SK-N-SH (cell line): Measurements from ENCODE around the gene LRP4. TPM values are rescaled to one million over a fixed set of nuclear protein-coding genes. Genes with fewer than 3 reads are reported as not detected.

ENCODE experiments used
- CTCF ChIA-PET: fragments of 300-600, 350-600 bp; formaldehyde crosslinking; extraction: SDS; loops from one replicate; lab custom pipeline; 2021; lab: Yijun Ruan, JAX
- POLR2A ChIA-PET: fragments of 350-600 bp; sonication (Branson Sonifier 250); formaldehyde crosslinking; extraction: SDS; loops from one replicate; lab custom pipeline; 2020; ENCODE audit warnings: antibody characterized with exemption, inconsistent platforms; lab: Yijun Ruan, JAX
- DNase-seq: peaks from one replicate; pipeline ENCODE4 v3.0.0; 2012
- H2AFZ ChIP-seq: fragments of 200-600 bp; sonication (generic); 2 replicates; pipeline ENCODE4 v1.8.1; 2016; ENCODE audit warnings: antibody characterized with exemption, mild to moderate bottlenecking, low read depth
- H3F3A ChIP-seq: fragments of 200-600 bp; sonication (generic); replicated peaks from 2 replicates; pipeline ENCODE3; 2016; ENCODE audit warnings: antibody characterized with exemption, mild to moderate bottlenecking; ENCODE audit not compliant: insufficient read depth
- H3K27ac ChIP-seq, 2 experiments: fragments of 200-500 bp in 1 of 2; fragments of 200-600 bp in 1 of 2; sonication (Bioruptor generic) in 1 of 2; sonication (generic), shearing (Covaris generic) in 1 of 2; 2 replicates each; pipeline versions ENCODE4 v1.5.1 to v1.6.1; 2014 to 2016; ENCODE audit warnings: low read depth in 2 of 2, inconsistent platforms in 1 of 2, low read length in 1 of 2, mild to moderate bottlenecking in 1 of 2, mixed read lengths in 1 of 2
- H3K27me3 ChIP-seq: fragments of 200-600 bp; sonication (generic), shearing (Covaris generic); 2 replicates; pipeline ENCODE4 v1.6.1; 2016; ENCODE audit warnings: mixed run types; ENCODE audit not compliant: insufficient read depth
- H3K36me3 ChIP-seq, 2 experiments: fragments of 200-500 bp in 1 of 2; fragments of 200-600 bp in 1 of 2; sonication (Bioruptor generic) in 1 of 2; sonication (generic) in 1 of 2; replicated peaks in 1 of 2; 2 replicates each; pipeline versions ENCODE3 to v1.5.1; 2014 to 2016; ENCODE audit warnings: low read length in 1 of 2, mild to moderate bottlenecking in 1 of 2; ENCODE audit not compliant: insufficient read depth in 2 of 2, control insufficient read depth in 1 of 2
- H3K4me1 ChIP-seq, 2 experiments: fragments of 200-500 bp in 1 of 2; fragments of 200-600 bp in 1 of 2; sonication (Bioruptor generic) in 1 of 2; sonication (generic), shearing (Covaris generic) in 1 of 2; 2 replicates each; pipeline versions ENCODE4 v1.5.1 to v1.6.1; 2014 to 2016; ENCODE audit warnings: low read depth in 1 of 2, low read length in 1 of 2, mixed run types in 1 of 2; ENCODE audit not compliant: insufficient read depth in 2 of 2, control insufficient read depth in 1 of 2
- H3K4me2 ChIP-seq: fragments of 200-600 bp; sonication (generic), shearing (Covaris generic); 2 replicates; pipeline ENCODE4 v1.6.1; 2017; ENCODE audit warnings: mixed run types
- H3K4me3 ChIP-seq, 2 experiments: fragments of 200-500 bp in 1 of 2; fragments of 200-600 bp in 1 of 2; sonication (Bioruptor generic) in 1 of 2; sonication (generic), shearing (Covaris generic) in 1 of 2; 2 replicates each; pipeline versions ENCODE4 v1.5.1 to v1.8.1; 2014 to 2016; ENCODE audit warnings: low read depth in 2 of 2, inconsistent platforms in 1 of 2, low read length in 1 of 2, mild to moderate bottlenecking in 1 of 2, mixed read lengths in 1 of 2, moderate library complexity in 1 of 2
- H3K79me2 ChIP-seq: fragments of 200-600 bp; sonication (generic); 2 replicates; pipeline ENCODE4 v1.8.1; 2017; ENCODE audit warnings: mild to moderate bottlenecking; ENCODE audit not compliant: insufficient read depth
- H3K9ac ChIP-seq: fragments of 200-600 bp; sonication (generic); 2 replicates; pipeline ENCODE4 v1.6.1; 2017; ENCODE audit warnings: mixed run types
- H3K9me2 ChIP-seq: fragments of 200-600 bp; sonication (generic); 2 replicates; pipeline ENCODE4 v1.6.1; 2017; ENCODE audit warnings: mixed run types
- H3K9me3 ChIP-seq: fragments of 200-600 bp; sonication (generic); 2 replicates; pipeline ENCODE4 v1.6.1; 2017; ENCODE audit warnings: mixed run types, mild to moderate bottlenecking, moderate library complexity
- H4K20me1 ChIP-seq: fragments of 200-600 bp; sonication (generic); 2 replicates; pipeline ENCODE4 v1.6.1; 2017; ENCODE audit warnings: mild to moderate bottlenecking, mixed run types; ENCODE audit not compliant: insufficient read depth
- CHD2 ChIP-seq: fragments of 150-350 bp; IDR thresholded peaks from 2 replicates; pipeline ENCODE4 v1.6.1; 2018; ENCODE audit warnings: low read length; ENCODE audit not compliant: partially characterized antibody
- CTCF ChIP-seq: fragments of 200-600 bp; sonication (generic); IDR thresholded peaks from 2 replicates; pipeline ENCODE4 v1.6.1; 2017; ENCODE audit warnings: antibody characterized with exemption, mild to moderate bottlenecking, moderate library complexity
- ELF1 ChIP-seq: IDR thresholded peaks from 2 replicates; pipeline ENCODE4 v1.4.0; 2012
- EZH2phosphoT487 ChIP-seq: fragments of 200-600 bp; sonication (generic); IDR thresholded peaks from 2 replicates; pipeline ENCODE4 v1.6.1; 2017; ENCODE audit warnings: low read depth, mixed run types, mild to moderate bottlenecking, antibody characterized with exemption, moderate library complexity, borderline replicate concordance
- FOSL2 ChIP-seq: IDR thresholded peaks from 2 replicates; pipeline ENCODE4 v1.4.0; 2012; ENCODE audit warnings: low read depth, mild to moderate bottlenecking, moderate library complexity, borderline replicate concordance
- FOXJ3 ChIP-seq: sonication (generic); formaldehyde crosslinking; IDR thresholded peaks from 2 replicates; pipeline ENCODE4 v1.5.1; 2020; ENCODE audit warnings: mild to moderate bottlenecking, missing genetic modification reagents
- FOXM1 ChIP-seq: IDR thresholded peaks from 2 replicates; pipeline ENCODE4 v1.4.0; 2012; ENCODE audit warnings: low read depth, mild to moderate bottlenecking
- IRF3 ChIP-seq: fragments of 150-350 bp; IDR thresholded peaks from 2 replicates; pipeline ENCODE4 v1.6.1; 2016; ENCODE audit warnings: mild to moderate bottlenecking, low read depth, low read length
- JUND ChIP-seq: IDR thresholded peaks from 2 replicates; pipeline ENCODE4 v1.4.0; 2012
- MXI1 ChIP-seq: IDR thresholded peaks from 2 replicates; pipeline ENCODE4 v1.6.1; 2012; ENCODE audit warnings: mild to moderate bottlenecking, low read depth, low read length, improper control_type of control experiment
- NFIC ChIP-seq: IDR thresholded peaks from 2 replicates; pipeline ENCODE4 v1.4.0; 2012; ENCODE audit warnings: borderline replicate concordance
- PBX3 ChIP-seq: IDR thresholded peaks from 2 replicates; pipeline ENCODE4; 2012
- RAD21 ChIP-seq: IDR thresholded peaks from 2 replicates; pipeline ENCODE4 v1.6.1; 2012; ENCODE audit warnings: mild to moderate bottlenecking, low read length
- REST ChIP-seq: IDR thresholded peaks from 2 replicates; pipeline ENCODE4 v1.6.1; 2012; ENCODE audit warnings: mild to moderate bottlenecking, low read depth, low read length, moderate library complexity
- RXRA ChIP-seq: IDR thresholded peaks from 2 replicates; pipeline ENCODE4 v1.4.0; 2012; ENCODE audit warnings: low read depth, mild to moderate bottlenecking, borderline replicate concordance
- SIN3A ChIP-seq: IDR thresholded peaks from 2 replicates; pipeline ENCODE4 v1.6.1; 2012; ENCODE audit warnings: low read depth, mild to moderate bottlenecking, low read length, moderate library complexity, borderline replicate concordance
- SMC3 ChIP-seq: IDR thresholded peaks from 2 replicates; pipeline ENCODE4 v1.6.1; 2012; ENCODE audit warnings: low read depth, low read length, improper control_type of control experiment
- TAF1 ChIP-seq: IDR thresholded peaks from 2 replicates; pipeline ENCODE4 v1.6.1; 2012; ENCODE audit warnings: low read depth, mild to moderate bottlenecking, low read length, moderate library complexity, borderline replicate concordance
- TEAD4 ChIP-seq: IDR thresholded peaks from 2 replicates; pipeline ENCODE4 v1.4.0; 2012; ENCODE audit warnings: mild to moderate bottlenecking, borderline replicate concordance; ENCODE audit not compliant: insufficient read depth
- USF1 ChIP-seq: IDR thresholded peaks from 2 replicates; pipeline ENCODE4 v1.4.0; 2012; ENCODE audit warnings: low read depth, borderline replicate concordance
- WGBS: methylation state at CpG from one replicate; pipeline ENCODE4 v1.1.6; 2017; ENCODE audit warnings: low lambda C conversion rate; 5-methylcytosine and 5-hydroxymethylcytosine counted together
- polyA plus RNA-seq, 3 experiments: library from polyadenylated mRNA; depleted of rRNA; stranded (reverse); fragments of >200 nt; gene quantifications; 2 replicates each; pipeline ENCODE4 v1.2.3, GENCODE V29; 2012

Gene LRP4
- polyA plus RNA-seq, 1 of the 3 experiments (the other 2 are of a cell fraction): 10.9 TPM

- TF ChIP-seq TEAD4: no peak
- TF ChIP-seq FOSL2: no peak
These were observed 34.7 kb upstream of the LRP4 start (continued) for GRCh38 chr11:46953093-46953492.

- 87% methylated on average over 2 of the region's 2 CpGs for WGBS
- Histone ChIP-seq H3K27me3 (no peaks in the 10 kb centered on the region), H3K4me1 (peaks cover 8 to 21% of the 10 kb centered on the region in 2 experiments), H3K9me2 (no peaks in the 10 kb centered on the region)
- no peak for DNase-seq
- POLR2A ChIA-PET: no interaction called here
- TF ChIP-seq CTCF: no peak
- TF ChIP-seq RAD21: no peak
- no peak for TF ChIP-seq ELF1
- TF ChIP-seq SIN3A: no peak
- no peak for TF ChIP-seq EZH2phosphoT487
- TF ChIP-seq IRF3: no peak
- TF ChIP-seq JUND: no peak
- TF ChIP-seq CHD2: no peak
- TF ChIP-seq FOXJ3 (CRISPR knock-in tag): no peak
- no peak for TF ChIP-seq TEAD4
- no peak for TF ChIP-seq TAF1
- no peak for TF ChIP-seq FOXM1
- TF ChIP-seq MXI1: no peak
- TF ChIP-seq NFIC: no peak
- no peak for TF ChIP-seq PBX3
- no peak for TF ChIP-seq SMC3
- TF ChIP-seq USF1: no peak
- no peak for TF ChIP-seq RXRA
- no peak for TF ChIP-seq REST
- TF ChIP-seq, all 33 proteins: peak for 0
- Histone ChIP-seq H4K20me1 (no peaks in the 10 kb centered on the region), H3F3A (peaks cover 20% of the 10 kb centered on the region), H3K36me3 (peaks cover 3 to 8% of the 10 kb centered on the region in 2 experiments), H3K9ac (no peak overlapping the region), H2AFZ (no peak overlapping the region), H3K4me2 (no peak overlapping the region), H3K27ac (no peak overlapping the region), H3K79me2 (peaks cover 18% of the 10 kb centered on the region), H3K9me3 (no peaks in the 10 kb centered on the region), H3K4me3 (no peak overlapping the region)
- CTCF ChIA-PET: interaction anchor here (0.9 to 2.5 kb wide), 3 partner anchors 35 to 201 kb away, joined by 3 to 10 read pairs (median 3); no protein-coding TSS in a partner anchor
These were observed 34.2 kb upstream of the LRP4 start for GRCh38 chr11:46952553-46952952.
